CD4-positive, alpha-beta T cell treated with Interleukin-4 for 4 hours (primary cell): ENCODE data around the gene TULP4.
"Not testable (repeated sequence)": the region's sequence is repeated elsewhere in the genome, so short reads cannot be mapped to it uniquely, and the experiment has no call there.

Experiments
- DNase-seq: peaks from one replicate; pipeline ENCODE4 v3.0.0-alpha.2; 2020

TULP4 gene

GRCh38 chr6:158539413-158539812 lies 227.1 kb downstream of the TULP4 start:
- DNase-seq, result no peak

GRCh38 chr6:158539881-158540280 lies 227.6 kb downstream of the TULP4 start:
- no peak for DNase-seq

GRCh38 chr6:158543606-158544185 lies 231.4 kb downstream of the TULP4 start:
- DNase-seq, result no peak

GRCh38 chr6:158544428-158544827 lies 232.2 kb downstream of the TULP4 start:
- no peak for DNase-seq

- no peak for DNase-seq
Observed at GRCh38 chr6:158545043-158545966, 233.0 kb downstream of the TULP4 start.

- DNase-seq, result no peak
Observed at GRCh38 chr6:158548418-158549161, 236.3 kb downstream of the TULP4 start.

- no peak for DNase-seq
Observed at GRCh38 chr6:158552055-158552795, 240.0 kb downstream of the TULP4 start.

- no peak for DNase-seq
Observed at GRCh38 chr6:158552796-158553138, 240.5 kb downstream of the TULP4 start.

GRCh38 chr6:158554611-158555361 lies 242.5 kb downstream of the TULP4 start:
- no peak for DNase-seq

- DNase-seq, result no peak
Observed at GRCh38 chr6:158556113-158556512, 243.8 kb downstream of the TULP4 start.

- not testable (repeated sequence) for DNase-seq
Observed at GRCh38 chr6:158557110-158557509, 244.8 kb downstream of the TULP4 start.

- DNase-seq, result no peak
Observed at GRCh38 chr6:158557927-158558326, 245.7 kb downstream of the TULP4 start.

- no peak for DNase-seq
Observed at GRCh38 chr6:158558415-158559306, 246.4 kb downstream of the TULP4 start.

- DNase-seq, result no peak
Observed at GRCh38 chr6:158559338-158559894, 247.2 kb downstream of the TULP4 start.

- DNase-seq, result peak; percentile 85
Observed at GRCh38 chr6:158559895-158560835, 247.9 kb downstream of the TULP4 start, which contains the start of gene TMEM181. TSS of gene TMEM181 (plus strand) at chr6:158560091. CDS start at chr6:158560225, 134 bp downstream.

GRCh38 chr6:158560836-158561320 lies 248.6 kb downstream of the TULP4 start:
- no peak for DNase-seq
